Retinal pigment epithelial cell (primary cell): Measurements from ENCODE around the gene NAB2.

Source experiments
- DNase-seq: peaks from one replicate; pipeline ENCODE4 v3.0.0-alpha.2; 2010; ENCODE audit warnings: low read depth
- H3K4me3 ChIP-seq: 2 replicates; pipeline ENCODE4 v1.5.1; 2011; ENCODE audit warnings: mild to moderate bottlenecking, low read length, control low read depth, moderate library complexity
- CTCF ChIP-seq: conservative IDR thresholded peaks from 2 replicates; pipeline ENCODE4 v1.5.1; 2011; ENCODE audit warnings: low read depth, low read length, control low read depth, inconsistent platforms

Gene NAB2

GRCh38 chr12:57091638-57092528 lies 3.0 kb downstream of the NAB2 start:
- TF ChIP-seq CTCF, result no peak
- H3K4me3 ChIP-seq, result no peak overlapping the region
- no peak for DNase-seq

- no peak for DNase-seq
- TF ChIP-seq CTCF, result no peak
- no peak overlapping the region for H3K4me3 ChIP-seq
These were observed 3.6 kb downstream of the NAB2 start for GRCh38 chr12:57092529-57092862.

GRCh38 chr12:57092876-57093414 lies 4.0 kb downstream of the NAB2 start:
- no peak for TF ChIP-seq CTCF
- DNase-seq, result no peak
- no peak overlapping the region for H3K4me3 ChIP-seq

- peak; percentile 73 for TF ChIP-seq CTCF
- DNase-seq, result no peak
- H3K4me3 ChIP-seq, result no peak overlapping the region
These were observed 4.7 kb downstream of the NAB2 start for GRCh38 chr12:57093415-57094207.

GRCh38 chr12:57094208-57095160 lies 5.6 kb downstream of the NAB2 start:
- no peak for DNase-seq
- no peak overlapping the region for H3K4me3 ChIP-seq
- TF ChIP-seq CTCF, result no peak

- no peak overlapping the region for H3K4me3 ChIP-seq
- no peak for DNase-seq
- no peak for TF ChIP-seq CTCF
These were observed 6.5 kb downstream of the NAB2 start for GRCh38 chr12:57095440-57095839.
